ENCODE results near the gene MUSK.

- TF ChIP-seq CTCF (IDR thresholded peaks at IDR 0.05) (no peak), POLR2A (IDR thresholded peaks at IDR 0.05) (no peak)
These were observed 77.8 kb downstream of the MUSK start for GRCh38 chr9:110746211-110746930.
